ENCODE data around the gene ARHGAP18.
A peak's percentile ranks its signal among the peaks of the same experiment; 100 is the strongest.

ARHGAP18 gene

GRCh38 chr6:129730477-129731165, 20.6 kb upstream of the ARHGAP18 start:
- peak; percentile 15 for DNase-seq

GRCh38 chr6:129726650-129727049, 16.7 kb upstream of the ARHGAP18 start:
- no peak for DNase-seq

GRCh38 chr6:129725341-129725740, 15.4 kb upstream of the ARHGAP18 start:
- DNase-seq, result no peak

GRCh38 chr6:129719692-129720091, 9.7 kb upstream of the ARHGAP18 start:
- no peak for DNase-seq

GRCh38 chr6:129717277-129717676, 7.3 kb upstream of the ARHGAP18 start:
- DNase-seq, result no peak

- no peak for DNase-seq
Measured at GRCh38 chr6:129713806-129714333, 3.9 kb upstream of the ARHGAP18 start.

- DNase-seq, result no peak
Measured at GRCh38 chr6:129711271-129711631, 1.3 kb upstream of the ARHGAP18 start.

- DNase-seq, result no peak
Measured at GRCh38 chr6:129710450-129711270, 683 bp upstream of the ARHGAP18 start.

GRCh38 chr6:129709196-129709768, 695 bp downstream of the ARHGAP18 start:
- peak; percentile 51 for DNase-seq

- no peak for DNase-seq
Measured at GRCh38 chr6:129708496-129709195, 1.3 kb downstream of the ARHGAP18 start.

GRCh38 chr6:129707882-129708495, 2.0 kb downstream of the ARHGAP18 start:
- no peak for DNase-seq

- no peak for DNase-seq
Measured at GRCh38 chr6:129707028-129707427, 2.9 kb downstream of the ARHGAP18 start.

GRCh38 chr6:129705212-129705611, 4.8 kb downstream of the ARHGAP18 start:
- no peak for DNase-seq

GRCh38 chr6:129704708-129705107, 5.3 kb downstream of the ARHGAP18 start:
- no peak for DNase-seq

GRCh38 chr6:129701721-129702455, 8.1 kb downstream of the ARHGAP18 start:
- no peak for DNase-seq

GRCh38 chr6:129700666-129701065, 9.3 kb downstream of the ARHGAP18 start:
- no peak for DNase-seq

GRCh38 chr6:129699659-129700058, 10.3 kb downstream of the ARHGAP18 start:
- no peak for DNase-seq

GRCh38 chr6:129698430-129698829, 11.5 kb downstream of the ARHGAP18 start:
- no peak for DNase-seq

GRCh38 chr6:129697788-129698187, 12.2 kb downstream of the ARHGAP18 start:
- no peak for DNase-seq

- no peak for DNase-seq
Measured at GRCh38 chr6:129696843-129697242, 13.1 kb downstream of the ARHGAP18 start.

GRCh38 chr6:129696028-129696418, 14.0 kb downstream of the ARHGAP18 start:
- DNase-seq, result no peak

All from right kidney (tissue), 1 donor.